ENCODE results near the gene EGFL7. TPM values are rescaled to one million over a fixed set of nuclear protein-coding genes. Genes with fewer than 3 reads are reported as not detected.

EGFL7 gene
- total and polyA plus RNA-seq, 10 of the 15 experiments (the other 5 are each of a cell fraction or from before 2014, with no cell fraction given), result 0.06 to 0.46 (median 0.19) TPM; not detected in 5

- no peak for FAIRE-seq
- peak in 2 of 3 experiments; percentile 11 to 13; a peak in 1 of 6 replicates for TF ChIP-seq CTCF (IDR thresholded peaks at IDR 0.05 in 2 of 3, conservative IDR thresholded peaks at IDR 0.05 in 1 of 3; ENCODE audit: control insufficient read depth in 2 of 3, extremely low read depth in 1 of 3, insufficient read depth in 1 of 3, low read depth in 3 of 3, low read length in 3 of 3)
- TF ChIP-seq FOXM1 (IDR thresholded peaks at IDR 0.05; ENCODE audit: low read depth, low read length), result no peak
- TF ChIP-seq MEF2B (IDR thresholded peaks at IDR 0.05; ENCODE audit: partially characterized antibody, poor library complexity, severe bottlenecking), result no peak
- ChIA-PET RAD21 (ENCODE audit: unreplicated experiment) (no interaction called here), CTCF (no interaction called here), SMC1A (ENCODE audit: uncharacterized antibody, unreplicated experiment) (no interaction called here), POLR2A (no interaction called here)
- no peak overlapping the region for H3K27ac ChIP-seq (ENCODE audit: control insufficient read depth, insufficient read depth)
- H4K20me1 ChIP-seq (ENCODE audit: control insufficient read depth, insufficient read depth), result no peaks in the 10 kb centered on the region
- H3K9me3 ChIP-seq (replicated peaks; ENCODE audit: control insufficient read depth, insufficient read depth, low read length), result no peaks in the 10 kb centered on the region
- no peaks in the 10 kb centered on the region for H3K36me3 ChIP-seq (ENCODE audit: control insufficient read depth in 2 of 2, insufficient read depth in 2 of 2, low read length in 1 of 2)
- peaks cover 4 to 10% of the 10 kb centered on the region in 2 experiments; a peak in 3 of 4 replicates for H3K27me3 ChIP-seq (replicated peaks in 1 of 2; ENCODE audit: control insufficient read depth in 2 of 2, insufficient read depth in 2 of 2, low read length in 1 of 2)
- peak; percentile 15; the same call in 2 of the 3 replicates for ATAC-seq
- H3K9ac ChIP-seq (ENCODE audit: control insufficient read depth, insufficient read depth, low read length), result no peak overlapping the region
- no TSS peak for BruUV-seq (replicated peaks)
- no peaks in the 10 kb centered on the region for H3K4me1 ChIP-seq (ENCODE audit: control insufficient read depth, insufficient read depth, low read length)
- no peaks in the 10 kb centered on the region for H3K79me2 ChIP-seq (ENCODE audit: control insufficient read depth, insufficient read depth, low read length)
- H3K4me3 ChIP-seq, result no peak overlapping the region
- intact Hi-C loops (cut with micrococcal nuclease; ENCODE audit: unreplicated experiment) (no loop called here), in situ Hi-C loops (cut with MboI) (no loop called here)
- H3K4me2 ChIP-seq (ENCODE audit: control insufficient read depth, insufficient read depth), result 0 out of 2 replicates have a peak overlapping the region, but pooled peaks have one; percentile 11
- DNase-seq (ENCODE audit: low read depth, low spot score), result no peak
- no peak overlapping the region for H2AFZ ChIP-seq (ENCODE audit: control insufficient read depth, low read depth, low read length)
- 17% methylated on average over 36 of the region's 49 CpGs for WGBS (ENCODE audit: insufficient coverage, insufficient replicate concordance, low lambda C conversion rate, missing lambda C conversion rate)
These were observed 2.5 kb downstream of the EGFL7 start for GRCh38 chr9:136665111-136665703.

Measured in GM12878 (cell line).